SK-N-SH (cell line): ENCODE measurements around the gene FNDC3B. TPM values are rescaled to one million over a fixed set of nuclear protein-coding genes. Genes with fewer than 3 reads are reported as not detected.

Source experiments
- CTCF ChIA-PET: fragments of 300-600, 350-600 bp; formaldehyde crosslinking; extraction: SDS; loops from one replicate; lab custom pipeline; 2021; lab: Yijun Ruan, JAX
- POLR2A ChIA-PET: fragments of 350-600 bp; sonication (Branson Sonifier 250); formaldehyde crosslinking; extraction: SDS; loops from one replicate; lab custom pipeline; 2020; ENCODE audit warnings: antibody characterized with exemption, inconsistent platforms; lab: Yijun Ruan, JAX
- DNase-seq: peaks from one replicate; pipeline ENCODE4 v3.0.0; 2012
- H2AFZ ChIP-seq: fragments of 200-600 bp; sonication (generic); 2 replicates; pipeline ENCODE4 v1.8.1; 2016; ENCODE audit warnings: antibody characterized with exemption, mild to moderate bottlenecking, low read depth
- H3F3A ChIP-seq: fragments of 200-600 bp; sonication (generic); replicated peaks from 2 replicates; pipeline ENCODE3; 2016; ENCODE audit warnings: antibody characterized with exemption, mild to moderate bottlenecking; ENCODE audit not compliant: insufficient read depth
- H3K27ac ChIP-seq, 2 experiments: fragments of 200-500 bp in 1 of 2; fragments of 200-600 bp in 1 of 2; sonication (Bioruptor generic) in 1 of 2; sonication (generic), shearing (Covaris generic) in 1 of 2; 2 replicates each; pipeline versions ENCODE4 v1.5.1 to v1.6.1; 2014 to 2016; ENCODE audit warnings: low read depth in 2 of 2, inconsistent platforms in 1 of 2, low read length in 1 of 2, mild to moderate bottlenecking in 1 of 2, mixed read lengths in 1 of 2
- H3K27me3 ChIP-seq: fragments of 200-600 bp; sonication (generic), shearing (Covaris generic); 2 replicates; pipeline ENCODE4 v1.6.1; 2016; ENCODE audit warnings: mixed run types; ENCODE audit not compliant: insufficient read depth
- H3K36me3 ChIP-seq, 2 experiments: fragments of 200-500 bp in 1 of 2; fragments of 200-600 bp in 1 of 2; sonication (Bioruptor generic) in 1 of 2; sonication (generic) in 1 of 2; replicated peaks in 1 of 2; 2 replicates each; pipeline versions ENCODE3 to v1.5.1; 2014 to 2016; ENCODE audit warnings: low read length in 1 of 2, mild to moderate bottlenecking in 1 of 2; ENCODE audit not compliant: insufficient read depth in 2 of 2, control insufficient read depth in 1 of 2
- H3K4me1 ChIP-seq, 2 experiments: fragments of 200-500 bp in 1 of 2; fragments of 200-600 bp in 1 of 2; sonication (Bioruptor generic) in 1 of 2; sonication (generic), shearing (Covaris generic) in 1 of 2; 2 replicates each; pipeline versions ENCODE4 v1.5.1 to v1.6.1; 2014 to 2016; ENCODE audit warnings: low read depth in 1 of 2, low read length in 1 of 2, mixed run types in 1 of 2; ENCODE audit not compliant: insufficient read depth in 2 of 2, control insufficient read depth in 1 of 2
- H3K4me2 ChIP-seq: fragments of 200-600 bp; sonication (generic), shearing (Covaris generic); 2 replicates; pipeline ENCODE4 v1.6.1; 2017; ENCODE audit warnings: mixed run types
- H3K4me3 ChIP-seq, 2 experiments: fragments of 200-500 bp in 1 of 2; fragments of 200-600 bp in 1 of 2; sonication (Bioruptor generic) in 1 of 2; sonication (generic), shearing (Covaris generic) in 1 of 2; 2 replicates each; pipeline versions ENCODE4 v1.5.1 to v1.8.1; 2014 to 2016; ENCODE audit warnings: low read depth in 2 of 2, inconsistent platforms in 1 of 2, low read length in 1 of 2, mild to moderate bottlenecking in 1 of 2, mixed read lengths in 1 of 2, moderate library complexity in 1 of 2
- H3K79me2 ChIP-seq: fragments of 200-600 bp; sonication (generic); 2 replicates; pipeline ENCODE4 v1.8.1; 2017; ENCODE audit warnings: mild to moderate bottlenecking; ENCODE audit not compliant: insufficient read depth
- H3K9ac ChIP-seq: fragments of 200-600 bp; sonication (generic); 2 replicates; pipeline ENCODE4 v1.6.1; 2017; ENCODE audit warnings: mixed run types
- H3K9me2 ChIP-seq: fragments of 200-600 bp; sonication (generic); 2 replicates; pipeline ENCODE4 v1.6.1; 2017; ENCODE audit warnings: mixed run types
- H3K9me3 ChIP-seq: fragments of 200-600 bp; sonication (generic); 2 replicates; pipeline ENCODE4 v1.6.1; 2017; ENCODE audit warnings: mixed run types, mild to moderate bottlenecking, moderate library complexity
- H4K20me1 ChIP-seq: fragments of 200-600 bp; sonication (generic); 2 replicates; pipeline ENCODE4 v1.6.1; 2017; ENCODE audit warnings: mild to moderate bottlenecking, mixed run types; ENCODE audit not compliant: insufficient read depth
- CTCF ChIP-seq: fragments of 200-600 bp; sonication (generic); IDR thresholded peaks from 2 replicates; pipeline ENCODE4 v1.6.1; 2017; ENCODE audit warnings: antibody characterized with exemption, mild to moderate bottlenecking, moderate library complexity
- ELF1 ChIP-seq: IDR thresholded peaks from 2 replicates; pipeline ENCODE4 v1.4.0; 2012
- FOSL2 ChIP-seq: IDR thresholded peaks from 2 replicates; pipeline ENCODE4 v1.4.0; 2012; ENCODE audit warnings: low read depth, mild to moderate bottlenecking, moderate library complexity, borderline replicate concordance
- FOXJ3 ChIP-seq: sonication (generic); formaldehyde crosslinking; IDR thresholded peaks from 2 replicates; pipeline ENCODE4 v1.5.1; 2020; ENCODE audit warnings: mild to moderate bottlenecking, missing genetic modification reagents
- GABPA ChIP-seq: IDR thresholded peaks from 2 replicates; pipeline ENCODE4 v1.4.0; 2012; ENCODE audit warnings: low read depth, mild to moderate bottlenecking
- JUND ChIP-seq: IDR thresholded peaks from 2 replicates; pipeline ENCODE4 v1.4.0; 2012
- MEF2A ChIP-seq: IDR thresholded peaks from 2 replicates; pipeline ENCODE4 v1.4.0; 2012; ENCODE audit warnings: low read depth, borderline replicate concordance
- MXI1 ChIP-seq: IDR thresholded peaks from 2 replicates; pipeline ENCODE4 v1.6.1; 2012; ENCODE audit warnings: mild to moderate bottlenecking, low read depth, low read length, improper control_type of control experiment
- NFIC ChIP-seq: IDR thresholded peaks from 2 replicates; pipeline ENCODE4 v1.4.0; 2012; ENCODE audit warnings: borderline replicate concordance
- NRF1 ChIP-seq: IDR thresholded peaks from 2 replicates; pipeline ENCODE4 v1.6.1; 2012; ENCODE audit warnings: low read depth, mild to moderate bottlenecking, low read length
- PBX3 ChIP-seq: IDR thresholded peaks from 2 replicates; pipeline ENCODE4; 2012
- RAD21 ChIP-seq: IDR thresholded peaks from 2 replicates; pipeline ENCODE4 v1.6.1; 2012; ENCODE audit warnings: mild to moderate bottlenecking, low read length
- RCOR1 ChIP-seq: fragments of 150-350 bp; IDR thresholded peaks from 2 replicates; pipeline ENCODE4 v1.6.1; 2017; ENCODE audit warnings: antibody characterized with exemption, low read length
- SIN3A ChIP-seq: IDR thresholded peaks from 2 replicates; pipeline ENCODE4 v1.6.1; 2012; ENCODE audit warnings: low read depth, mild to moderate bottlenecking, low read length, moderate library complexity, borderline replicate concordance
- TCF12 ChIP-seq: IDR thresholded peaks from 2 replicates; pipeline ENCODE4 v1.4.0; 2012
- TEAD4 ChIP-seq: IDR thresholded peaks from 2 replicates; pipeline ENCODE4 v1.4.0; 2012; ENCODE audit warnings: mild to moderate bottlenecking, borderline replicate concordance; ENCODE audit not compliant: insufficient read depth
- ZBTB33 ChIP-seq: IDR thresholded peaks from 2 replicates; pipeline ENCODE4 v1.4.0; 2012; ENCODE audit warnings: low read depth, borderline replicate concordance
- WGBS: methylation state at CpG from one replicate; pipeline ENCODE4 v1.1.6; 2017; ENCODE audit warnings: low lambda C conversion rate; 5-methylcytosine and 5-hydroxymethylcytosine counted together
- polyA plus RNA-seq, 3 experiments: library from polyadenylated mRNA; depleted of rRNA; stranded (reverse); fragments of >200 nt; gene quantifications; 2 replicates each; pipeline ENCODE4 v1.2.3, GENCODE V29; 2012

FNDC3B gene
- polyA plus RNA-seq, 1 of the 3 experiments (the other 2 are of a cell fraction): 10.4 TPM

GRCh38 chr3:172098698-172099494, 59.5 kb downstream of the FNDC3B start:
- no peak overlapping the region for H3K4me3 ChIP-seq
- H3K9ac ChIP-seq: no peak overlapping the region
- H2AFZ ChIP-seq: no peak overlapping the region; the same call in 1 of the 2 replicates
- TF ChIP-seq FOSL2 (no peak), NFIC (no peak), RAD21 (no peak), MEF2A (no peak), ZBTB33 (no peak), GABPA (no peak), JUND (no peak), NRF1 (no peak), MXI1 (no peak), SIN3A (no peak), TEAD4 (no peak), ELF1 (no peak), RCOR1 (no peak), CTCF (no peak), TCF12 (no peak), FOXJ3 (CRISPR knock-in tag) (no peak), PBX3 (no peak)
- H3K4me2 ChIP-seq: no peak overlapping the region
- H3K9me2 ChIP-seq: no peaks in the 10 kb centered on the region
- peaks cover 92% of the 10 kb centered on the region for H4K20me1 ChIP-seq
- DNase-seq: no peak
- H3K9me3 ChIP-seq: no peaks in the 10 kb centered on the region
- POLR2A ChIA-PET: no interaction called here
- H3K27me3 ChIP-seq: no peaks in the 10 kb centered on the region
- peaks cover 13% of the 10 kb centered on the region for H3F3A ChIP-seq
- H3K36me3 ChIP-seq: peaks cover 0 to 25% of the 10 kb centered on the region in 2 experiments
- WGBS: 96% methylated on average over 8 of the region's 9 CpGs
- CTCF ChIA-PET: no interaction called here
- H3K4me1 ChIP-seq: peaks cover 5 to 39% of the 10 kb centered on the region in 2 experiments; a peak in 3 of 4 replicates
- H3K79me2 ChIP-seq: peaks cover 98% of the 10 kb centered on the region
- no peak overlapping the region for H3K27ac ChIP-seq
